Mesothelial cell of epicardium (in vitro differentiated cells): Measurements from ENCODE around the gene ELF2. TPM values are rescaled to one million over a fixed set of nuclear protein-coding genes. Genes with fewer than 3 reads are reported as not detected.
A peak's percentile ranks its signal among the peaks of the same experiment; 100 is the strongest.

Experiments used
- DNase-seq, 2 experiments: peaks; one replicate each; pipeline ENCODE4 v3.0.0; 2021; ENCODE audit warnings: low spot score in 2 of 2; ENCODE audit not compliant: unreplicated experiment in 2 of 2
- H3K27ac Mint-ChIP-seq: 2 replicates; pipeline ENCODE4 v1.8.0; 2021; ENCODE audit warnings: mixed read lengths
- H3K27me3 Mint-ChIP-seq: 2 replicates; pipeline ENCODE4 v1.8.0; 2021; ENCODE audit warnings: low read depth, mixed read lengths
- H3K36me3 Mint-ChIP-seq: 2 replicates; pipeline ENCODE4 v1.8.0; 2021; ENCODE audit warnings: mixed read lengths
- H3K4me1 Mint-ChIP-seq: 2 replicates; pipeline ENCODE4 v1.8.0; 2021; ENCODE audit warnings: mixed read lengths
- H3K4me3 Mint-ChIP-seq: 2 replicates; pipeline ENCODE4 v1.8.0; 2021; ENCODE audit warnings: mild to moderate bottlenecking, moderate library complexity, mixed read lengths
- H3K9me3 Mint-ChIP-seq: 2 replicates; pipeline ENCODE4 v1.8.0; 2021; ENCODE audit warnings: mixed read lengths
- CTCF ChIP-seq: fragments of 200-600 bp; sonication (generic); IDR thresholded peaks from one replicate; pipeline ENCODE4 v1.5.0; 2021; ENCODE audit warnings: antibody characterized with exemption; ENCODE audit not compliant: unreplicated experiment
- total RNA-seq: library from RNA; stranded (reverse); gene quantifications from 3 replicates; pipeline ENCODE4 v1.2.1, GENCODE V29; 2021

Gene ELF2
- total RNA-seq, 1 donor from 2014 or later, result 57.1 TPM

GRCh38 chr4:139154952-139155557 is 22.0 kb downstream of the ELF2 start:
- Mint-ChIP-seq H3K4me3 (no peak overlapping the region), H3K4me1 (peaks cover 26% of the 10 kb centered on the region), H3K27ac (peak overlapping the region; percentile 77)

GRCh38 chr4:139154538-139154937 is 22.5 kb downstream of the ELF2 start:
- H3K4me1 Mint-ChIP-seq, result peaks cover 23% of the 10 kb centered on the region
- no peak overlapping the region for H3K4me3 Mint-ChIP-seq
- no peaks in the 10 kb centered on the region for H3K9me3 Mint-ChIP-seq
- peaks cover 2% of the 10 kb centered on the region for H3K36me3 Mint-ChIP-seq
- no peak for DNase-seq
- no peaks in the 10 kb centered on the region for H3K27me3 Mint-ChIP-seq
- peak overlapping the region; percentile 77 for H3K27ac Mint-ChIP-seq
- no peak for TF ChIP-seq CTCF

More at GRCh38 chr4:139154952-139155557, 22.0 kb downstream of the ELF2 start:
- DNase-seq, result no peak
- Mint-ChIP-seq H3K36me3 (peaks cover 2% of the 10 kb centered on the region), H3K27me3 (no peaks in the 10 kb centered on the region), H3K9me3 (no peaks in the 10 kb centered on the region)
- TF ChIP-seq CTCF, result no peak

- DNase-seq, result no peak
- H3K36me3 Mint-ChIP-seq, result peaks cover 2% of the 10 kb centered on the region
- peaks cover 19% of the 10 kb centered on the region for H3K4me1 Mint-ChIP-seq
- H3K4me3 Mint-ChIP-seq, result no peak overlapping the region
- H3K9me3 Mint-ChIP-seq, result no peaks in the 10 kb centered on the region
- H3K27me3 Mint-ChIP-seq, result no peaks in the 10 kb centered on the region
- peak overlapping the region; percentile 77 for H3K27ac Mint-ChIP-seq
- no peak for TF ChIP-seq CTCF
These were observed 22.9 kb downstream of the ELF2 start for GRCh38 chr4:139154134-139154421.

- Mint-ChIP-seq H3K27me3 (no peaks in the 10 kb centered on the region), H3K9me3 (no peaks in the 10 kb centered on the region), H3K4me3 (no peak overlapping the region), H3K27ac (peak overlapping the region; percentile 77), H3K4me1 (peaks cover 18% of the 10 kb centered on the region), H3K36me3 (peaks cover 2% of the 10 kb centered on the region)
- TF ChIP-seq CTCF, result no peak
- no peak for DNase-seq
These were observed 23.4 kb downstream of the ELF2 start for GRCh38 chr4:139153411-139154133.

GRCh38 chr4:139152249-139152648 is 24.8 kb downstream of the ELF2 start:
- DNase-seq, result no peak
- peaks cover under 1% of the 10 kb centered on the region for H3K9me3 Mint-ChIP-seq
- no peak overlapping the region for H3K27ac Mint-ChIP-seq

More at GRCh38 chr4:139152249-139152648, 24.8 kb downstream of the ELF2 start:
- H3K4me1 Mint-ChIP-seq, result peaks cover 18% of the 10 kb centered on the region
- H3K36me3 Mint-ChIP-seq, result peaks cover 3% of the 10 kb centered on the region
- no peaks in the 10 kb centered on the region for H3K27me3 Mint-ChIP-seq
- no peak overlapping the region for H3K4me3 Mint-ChIP-seq
- no peak for TF ChIP-seq CTCF
